GM12872 (cell line): ENCODE data around the gene IL33.

Source experiments
- CTCF ChIP-seq: IDR thresholded peaks from 3 replicates; pipeline ENCODE4 v1.5.1; 2011; ENCODE audit warnings: low read depth, mild to moderate bottlenecking, low read length, moderate library complexity; ENCODE audit not compliant: insufficient read depth

Gene IL33

GRCh38 chr9:6229619-6230018 lies 14.0 kb downstream of the IL33 start:
- TF ChIP-seq CTCF = no peak

- no peak for TF ChIP-seq CTCF
These were observed 14.6 kb downstream of the IL33 start for GRCh38 chr9:6230037-6230780.

GRCh38 chr9:6232336-6232945 lies 16.8 kb downstream of the IL33 start:
- TF ChIP-seq CTCF = no peak

DNA sequence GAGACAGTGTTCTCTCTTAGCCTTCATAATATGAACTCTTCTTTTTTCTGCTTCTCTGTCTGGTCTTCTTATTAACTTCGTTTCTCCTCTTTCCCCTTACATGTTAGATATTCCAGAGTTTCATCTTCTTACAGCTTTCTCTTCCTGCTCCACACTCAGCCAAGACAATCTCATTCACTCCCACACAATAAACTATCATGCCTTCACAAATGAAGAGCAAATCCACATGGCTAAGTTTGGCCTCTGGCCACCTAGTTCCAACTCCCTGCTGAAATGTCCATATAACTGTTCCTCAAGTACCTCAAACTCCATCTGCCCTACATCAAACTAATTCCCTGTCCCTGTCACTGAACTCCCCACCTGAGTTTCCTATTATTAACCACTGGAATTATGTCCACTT lies 18.4 kb downstream of the IL33 start:
- TF ChIP-seq CTCF = no peak

DNA sequence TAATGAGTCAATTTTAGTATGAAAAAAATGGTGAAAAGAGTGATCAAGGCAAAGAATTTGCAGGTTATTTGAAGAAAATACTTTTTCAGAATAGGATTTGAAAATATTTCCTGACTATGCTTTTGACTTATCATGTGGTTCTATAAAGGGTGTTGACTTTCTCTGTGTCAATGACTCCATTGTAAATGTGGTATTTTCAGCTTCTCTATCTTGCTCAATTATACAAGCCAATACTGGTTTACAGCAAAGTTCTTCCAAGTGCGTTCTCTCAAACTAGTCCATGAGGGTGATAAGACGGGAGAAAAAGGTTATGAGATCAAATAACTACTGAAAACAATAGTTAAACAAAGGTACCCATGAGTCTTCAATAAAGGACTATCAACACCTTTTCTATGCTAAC lies 21.7 kb downstream of the IL33 start:
- no peak for TF ChIP-seq CTCF

- no peak for TF ChIP-seq CTCF
These were observed 23.4 kb downstream of the IL33 start for GRCh38 chr9:6239048-6239461.

- TF ChIP-seq CTCF = no peak
These were observed 24.1 kb downstream of the IL33 start for GRCh38 chr9:6239694-6240093.
